ENCODE data around the gene PLA2G2C.

PLA2G2C gene

DNA sequence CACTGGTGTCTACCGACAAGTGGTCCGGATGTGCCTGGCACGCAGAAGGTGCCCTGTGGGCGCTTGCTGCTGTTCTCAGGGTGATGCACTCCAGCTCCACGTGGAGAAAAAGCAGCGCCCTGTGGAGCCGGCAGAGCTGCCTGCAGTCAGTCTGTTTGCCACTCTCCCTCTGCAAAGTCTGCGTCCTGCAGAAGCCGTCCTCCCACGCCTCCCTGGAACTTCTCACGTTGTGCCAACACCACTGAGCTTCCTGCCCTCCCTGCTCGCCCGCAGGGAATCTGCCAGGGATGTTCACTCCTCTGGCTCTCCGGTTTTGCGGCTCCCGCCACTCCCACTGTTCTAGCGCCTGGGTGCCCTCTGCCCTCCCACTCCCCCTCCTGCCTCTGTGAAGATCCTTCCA lies 20.3 kb downstream of the PLA2G2C start:
- Histone ChIP-seq H3K9me3 (ENCODE audit: insufficient read depth, low read depth, low read length) (peaks cover 5% of the 10 kb centered on the region), H3K4me1 (ENCODE audit: insufficient read depth, low read length) (no peaks in the 10 kb centered on the region), H3K27me3 (ENCODE audit: insufficient read depth, low read length) (no peaks in the 10 kb centered on the region), H3K9ac (ENCODE audit: low read depth, low read length) (no peak overlapping the region), H3K4me3 (ENCODE audit: low read length) (no peak overlapping the region), H3K36me3 (ENCODE audit: insufficient read depth, low read length) (no peaks in the 10 kb centered on the region), H3K27ac (ENCODE audit: low read depth, low read length) (no peak overlapping the region)
- WGBS: 82% methylated on average over 17 of the region's 17 CpGs

DNA sequence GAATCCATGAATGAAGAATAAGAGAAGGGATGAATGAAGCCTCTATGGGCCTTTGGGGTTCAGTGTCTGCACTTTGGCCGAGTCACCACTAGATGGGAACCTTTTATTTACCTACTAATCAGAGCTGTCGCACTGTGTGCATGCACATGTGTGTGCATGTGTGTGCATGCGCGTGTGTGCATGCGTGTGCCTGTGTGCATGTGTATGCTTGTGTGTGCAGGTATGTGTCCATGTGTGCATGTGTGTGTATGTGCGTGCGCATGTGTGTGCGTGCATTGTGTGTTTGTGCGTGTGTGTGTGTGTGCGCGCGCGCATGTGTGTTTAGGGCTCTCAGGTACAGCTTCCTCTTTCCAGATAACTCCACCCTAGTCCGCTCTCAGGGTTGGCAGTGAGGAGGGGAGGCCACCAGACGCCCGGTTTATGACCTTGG lies 20.8 kb downstream of the PLA2G2C start:
- Histone ChIP-seq H3K36me3 (ENCODE audit: insufficient read depth, low read length) (no peaks in the 10 kb centered on the region), H3K4me3 (ENCODE audit: low read length) (no peak overlapping the region), H3K27ac (ENCODE audit: low read depth, low read length) (no peak overlapping the region), H3K4me1 (ENCODE audit: insufficient read depth, low read length) (no peaks in the 10 kb centered on the region), H3K27me3 (ENCODE audit: insufficient read depth, low read length) (no peaks in the 10 kb centered on the region), H3K9me3 (ENCODE audit: insufficient read depth, low read depth, low read length) (peaks cover 11% of the 10 kb centered on the region), H3K9ac (ENCODE audit: low read depth, low read length) (no peak overlapping the region)
- 95% methylated on average over 12 of the region's 16 CpGs for WGBS

DNA sequence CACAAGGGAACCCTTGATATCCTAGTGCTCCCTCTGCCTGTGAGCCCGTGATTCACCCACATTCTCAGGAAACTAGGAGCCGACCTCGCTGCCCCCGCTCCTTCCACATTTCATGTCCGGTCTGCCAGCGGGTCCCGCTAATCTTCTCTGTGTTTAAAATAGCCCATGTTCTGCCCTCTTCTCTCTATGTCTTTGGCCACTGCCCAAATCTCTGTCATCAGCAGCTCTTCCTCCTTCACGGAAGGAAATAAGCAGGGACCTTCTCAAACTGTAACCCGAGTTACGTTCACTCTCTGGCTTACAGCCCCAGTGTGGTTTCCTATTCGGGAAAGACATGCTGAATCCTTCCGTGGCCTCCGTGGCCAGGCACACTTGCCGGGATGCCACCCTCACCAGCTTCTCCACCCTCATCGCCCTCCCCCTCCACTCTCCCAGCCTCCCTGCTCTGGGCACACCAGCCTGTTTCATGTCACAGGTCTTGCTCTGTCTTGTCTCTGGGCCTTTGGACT lies 21.6 kb downstream of the PLA2G2C start:
- WGBS: 91% methylated on average over 15 of the region's 15 CpGs
- no peaks in the 10 kb centered on the region for H3K36me3 ChIP-seq (ENCODE audit: insufficient read depth, low read length)
- no peak overlapping the region for H3K27ac ChIP-seq (ENCODE audit: low read depth, low read length)
- H3K9ac ChIP-seq (ENCODE audit: low read depth, low read length): no peak overlapping the region
- peaks cover 18% of the 10 kb centered on the region for H3K9me3 ChIP-seq (ENCODE audit: insufficient read depth, low read depth, low read length)
- no peaks in the 10 kb centered on the region for H3K27me3 ChIP-seq (ENCODE audit: insufficient read depth, low read length)
- H3K4me1 ChIP-seq (ENCODE audit: insufficient read depth, low read length): no peaks in the 10 kb centered on the region
- H3K4me3 ChIP-seq (ENCODE audit: low read length): no peak overlapping the region

DNA sequence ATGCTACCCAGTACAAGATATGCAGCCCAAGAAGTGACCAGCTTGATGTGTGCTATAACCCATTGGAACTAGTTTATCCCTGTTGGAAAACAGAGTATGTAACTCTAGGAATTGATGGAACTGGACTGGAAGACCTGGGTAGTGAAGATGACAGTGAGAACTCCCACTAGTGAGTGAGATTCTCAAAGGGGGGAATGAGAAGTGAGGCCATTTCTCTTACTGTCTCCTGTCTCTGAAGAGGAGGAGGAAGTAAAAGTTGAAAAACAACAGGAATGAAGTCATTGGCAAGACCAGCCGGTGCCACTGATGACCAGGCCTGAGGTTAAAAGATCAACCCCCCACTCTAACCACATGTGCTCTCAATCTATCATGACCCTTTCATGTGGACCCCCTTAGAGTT lies 26.3 kb downstream of the PLA2G2C start:
- no peak overlapping the region for H3K4me3 ChIP-seq (ENCODE audit: low read length)
- 95% methylated on average over 1 of the region's 1 CpG for WGBS
- H3K9me3 ChIP-seq (ENCODE audit: insufficient read depth, low read depth, low read length): peaks cover 21% of the 10 kb centered on the region
- no peak overlapping the region for H3K27ac ChIP-seq (ENCODE audit: low read depth, low read length)
- H3K4me1 ChIP-seq (ENCODE audit: insufficient read depth, low read length): no peaks in the 10 kb centered on the region
- no peak overlapping the region for H3K9ac ChIP-seq (ENCODE audit: low read depth, low read length)
- no peaks in the 10 kb centered on the region for H3K36me3 ChIP-seq (ENCODE audit: insufficient read depth, low read length)
- H3K27me3 ChIP-seq (ENCODE audit: insufficient read depth, low read length): no peaks in the 10 kb centered on the region

DNA sequence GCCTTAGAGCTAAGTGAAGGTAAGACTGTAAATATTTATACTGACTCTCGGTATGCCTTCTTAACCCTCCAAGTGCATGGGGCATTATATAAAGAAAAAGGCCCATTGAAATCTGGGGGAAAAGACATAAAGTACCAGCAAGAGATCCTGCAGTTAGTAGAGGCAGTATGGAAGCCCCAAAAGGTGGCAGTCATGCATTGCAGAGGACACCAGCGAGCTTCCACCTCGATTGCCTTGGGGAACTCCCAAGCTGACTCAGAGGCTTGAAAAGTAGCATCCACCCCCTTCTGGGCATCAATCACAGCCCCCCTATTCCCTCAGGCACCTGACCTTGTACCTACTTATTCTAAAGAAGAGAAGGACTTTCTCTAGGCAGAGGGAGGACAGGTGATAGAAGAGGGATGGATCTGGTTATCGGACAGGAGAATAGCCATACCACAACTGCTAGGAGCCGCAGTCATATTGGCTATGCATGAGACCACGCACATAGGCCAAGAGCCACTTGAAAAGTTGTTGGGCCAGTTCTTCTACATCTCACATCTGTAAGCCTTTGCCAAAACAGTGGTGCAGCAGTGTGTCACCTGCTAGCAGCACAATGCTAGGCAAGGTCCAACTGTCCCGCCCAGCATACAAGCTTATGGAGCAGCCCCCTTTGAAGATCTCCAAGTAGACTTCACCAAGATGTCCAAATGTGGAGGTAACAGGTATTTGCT lies 27.8 kb downstream of the PLA2G2C start:
- Histone ChIP-seq H3K36me3 (ENCODE audit: insufficient read depth, low read length) (no peaks in the 10 kb centered on the region), H3K27ac (ENCODE audit: low read depth, low read length) (no peak overlapping the region), H3K27me3 (ENCODE audit: insufficient read depth, low read length) (no peaks in the 10 kb centered on the region), H3K9ac (ENCODE audit: low read depth, low read length) (no peak overlapping the region), H3K4me3 (ENCODE audit: low read length) (no peak overlapping the region), H3K4me1 (ENCODE audit: insufficient read depth, low read length) (no peaks in the 10 kb centered on the region), H3K9me3 (ENCODE audit: insufficient read depth, low read depth, low read length) (peaks cover 21% of the 10 kb centered on the region)
- 95% methylated on average over 7 of the region's 7 CpGs for WGBS

DNA sequence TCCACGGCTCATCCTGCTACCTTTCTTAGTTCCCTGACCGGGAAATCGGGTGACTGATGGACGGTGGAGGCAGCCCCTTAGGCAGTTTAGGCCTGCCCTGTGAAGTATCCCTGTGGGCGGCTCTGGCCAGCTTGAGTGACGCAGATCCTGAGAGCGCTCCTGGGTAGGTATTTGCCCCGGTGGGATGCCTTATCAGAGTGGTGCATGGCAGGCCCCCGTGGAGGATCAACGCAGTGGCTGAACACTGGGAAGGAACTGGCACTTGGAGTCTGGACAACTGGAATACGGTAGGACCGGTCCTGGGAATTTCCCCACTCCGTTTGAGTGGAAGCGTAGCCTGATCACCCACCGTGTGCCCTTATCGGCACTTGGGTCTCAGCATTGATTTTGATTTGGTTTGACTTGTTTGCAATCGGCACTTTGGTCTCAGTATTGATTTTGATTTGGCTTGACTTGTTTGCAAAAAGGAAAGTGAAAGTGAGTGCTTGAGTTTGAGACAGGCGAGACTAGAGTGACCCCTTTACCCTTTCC lies 32.0 kb downstream of the PLA2G2C start:
- H3K4me1 ChIP-seq (ENCODE audit: insufficient read depth, low read length): peaks cover 4% of the 10 kb centered on the region; the same call in 1 of the 2 replicates
- H3K27ac ChIP-seq (ENCODE audit: low read depth, low read length): no peak overlapping the region
- H3K27me3 ChIP-seq (ENCODE audit: insufficient read depth, low read length): no peaks in the 10 kb centered on the region
- 89% methylated on average over 18 of the region's 18 CpGs for WGBS
- H3K4me3 ChIP-seq (ENCODE audit: low read length): no peak overlapping the region
- no peaks in the 10 kb centered on the region for H3K36me3 ChIP-seq (ENCODE audit: insufficient read depth, low read length)
- no peak overlapping the region for H3K9ac ChIP-seq (ENCODE audit: low read depth, low read length)
- H3K9me3 ChIP-seq (ENCODE audit: insufficient read depth, low read depth, low read length): no peaks in the 10 kb centered on the region

DNA sequence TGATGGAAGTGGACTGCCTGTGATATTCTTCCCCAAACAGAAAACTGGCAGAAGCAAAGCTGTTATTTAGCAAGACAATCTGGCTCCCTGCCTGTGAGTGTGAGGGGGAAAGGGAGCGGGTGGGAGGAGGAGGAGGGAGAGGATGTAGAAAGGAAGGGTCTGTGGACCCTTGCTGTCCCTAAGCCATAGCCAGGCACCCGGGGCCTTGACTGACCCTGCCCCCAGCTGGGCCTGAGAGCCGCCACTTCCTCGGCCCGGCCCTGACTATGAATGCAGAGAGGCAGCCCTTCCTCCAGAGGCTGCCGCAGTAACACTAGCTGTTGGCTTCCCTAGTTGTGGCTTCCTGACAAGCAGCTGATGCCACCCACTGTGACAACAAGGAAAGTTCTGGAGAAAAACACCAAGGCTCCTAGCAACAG lies 33.3 kb downstream of the PLA2G2C start:
- 13% methylated on average over 6 of the region's 6 CpGs for WGBS
- no peaks in the 10 kb centered on the region for H3K9me3 ChIP-seq (ENCODE audit: insufficient read depth, low read depth, low read length)

DNA sequence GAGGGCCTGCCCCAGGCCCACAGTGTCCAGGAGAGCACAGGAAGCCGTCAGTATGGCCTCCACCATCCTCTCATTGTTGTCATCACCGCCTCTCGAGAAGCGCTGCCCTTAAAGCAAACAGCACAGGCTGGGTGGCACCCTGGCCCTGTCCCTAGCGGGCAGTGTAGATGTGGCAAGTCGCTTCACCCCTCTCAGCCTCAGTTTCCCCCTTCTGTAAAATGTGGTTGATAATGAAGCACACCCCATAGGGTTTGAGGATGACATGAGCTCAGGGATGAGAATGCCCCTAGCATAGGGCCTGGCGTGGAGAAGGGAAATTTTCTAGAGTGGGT lies 33.8 kb downstream of the PLA2G2C start:
- peaks cover 4% of the 10 kb centered on the region; the same call in 1 of the 2 replicates for H3K4me1 ChIP-seq (ENCODE audit: insufficient read depth, low read length)
- no peaks in the 10 kb centered on the region for H3K36me3 ChIP-seq (ENCODE audit: insufficient read depth, low read length)
- H3K9ac ChIP-seq (ENCODE audit: low read depth, low read length): no peak overlapping the region
- peak overlapping the region; percentile 35; the same call in 1 of the 2 replicates for H3K27ac ChIP-seq (ENCODE audit: low read depth, low read length)
- no peaks in the 10 kb centered on the region for H3K9me3 ChIP-seq (ENCODE audit: insufficient read depth, low read depth, low read length)
- no peaks in the 10 kb centered on the region for H3K27me3 ChIP-seq (ENCODE audit: insufficient read depth, low read length)
- H3K4me3 ChIP-seq (ENCODE audit: low read length): no peak overlapping the region
- WGBS: 39% methylated on average over 6 of the region's 7 CpGs

More for the DNA sequence above, 33.3 kb downstream of the PLA2G2C start:
- no peaks in the 10 kb centered on the region for H3K27me3 ChIP-seq (ENCODE audit: insufficient read depth, low read length)
- H3K4me1 ChIP-seq (ENCODE audit: insufficient read depth, low read length): peaks cover 4% of the 10 kb centered on the region; the same call in 1 of the 2 replicates
- no peaks in the 10 kb centered on the region for H3K36me3 ChIP-seq (ENCODE audit: insufficient read depth, low read length)
- H3K27ac ChIP-seq (ENCODE audit: low read depth, low read length): peak overlapping the region; percentile 35; the same call in 1 of the 2 replicates
- H3K9ac ChIP-seq (ENCODE audit: low read depth, low read length): no peak overlapping the region
- H3K4me3 ChIP-seq (ENCODE audit: low read length): no peak overlapping the region

DNA sequence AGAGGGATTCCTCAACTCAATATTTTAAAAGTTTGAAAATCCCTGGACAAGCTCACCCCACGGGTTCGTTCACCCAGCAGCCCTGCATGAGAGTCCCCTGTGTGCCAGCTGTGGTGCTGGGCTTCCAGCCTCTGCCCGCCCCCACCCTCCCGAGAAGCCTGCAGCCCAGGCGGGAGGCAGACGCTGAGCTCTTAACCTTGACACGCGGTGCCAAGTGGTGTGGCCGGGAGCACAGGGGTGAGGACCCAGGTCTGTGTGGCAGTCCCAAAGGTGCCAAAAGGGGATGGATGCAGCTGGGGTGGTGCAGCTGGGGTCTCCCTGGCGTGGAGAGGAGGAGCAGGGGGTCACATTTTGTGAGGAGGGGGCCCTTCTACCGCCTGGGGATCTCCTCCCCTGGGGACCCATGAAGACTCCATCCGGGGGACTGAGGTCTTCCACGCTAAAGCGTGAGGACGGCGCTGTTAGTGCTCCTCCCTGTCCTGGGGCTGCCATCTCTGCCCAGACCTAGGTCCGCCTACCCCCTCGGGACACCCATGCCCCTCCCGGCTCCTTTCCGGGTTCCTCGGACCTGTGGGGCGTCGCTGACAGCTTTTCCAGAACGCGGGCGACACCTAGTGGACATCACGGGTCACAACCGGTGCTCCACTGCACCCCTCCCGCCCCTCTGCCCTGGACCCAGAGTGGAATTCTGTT lies 34.3 kb downstream of the PLA2G2C start:
- H3K9me3 ChIP-seq (ENCODE audit: insufficient read depth, low read depth, low read length): no peaks in the 10 kb centered on the region
- H3K9ac ChIP-seq (ENCODE audit: low read depth, low read length): no peak overlapping the region
- peak overlapping the region; percentile 40 for H3K4me3 ChIP-seq (ENCODE audit: low read length)
- no peaks in the 10 kb centered on the region for H3K36me3 ChIP-seq (ENCODE audit: insufficient read depth, low read length)
- no peak overlapping the region for H3K27ac ChIP-seq (ENCODE audit: low read depth, low read length)
- no peaks in the 10 kb centered on the region for H3K27me3 ChIP-seq (ENCODE audit: insufficient read depth, low read length)
- peaks cover 4% of the 10 kb centered on the region; the same call in 1 of the 2 replicates for H3K4me1 ChIP-seq (ENCODE audit: insufficient read depth, low read length)
- WGBS: 29% methylated on average over 29 of the region's 29 CpGs

DNA sequence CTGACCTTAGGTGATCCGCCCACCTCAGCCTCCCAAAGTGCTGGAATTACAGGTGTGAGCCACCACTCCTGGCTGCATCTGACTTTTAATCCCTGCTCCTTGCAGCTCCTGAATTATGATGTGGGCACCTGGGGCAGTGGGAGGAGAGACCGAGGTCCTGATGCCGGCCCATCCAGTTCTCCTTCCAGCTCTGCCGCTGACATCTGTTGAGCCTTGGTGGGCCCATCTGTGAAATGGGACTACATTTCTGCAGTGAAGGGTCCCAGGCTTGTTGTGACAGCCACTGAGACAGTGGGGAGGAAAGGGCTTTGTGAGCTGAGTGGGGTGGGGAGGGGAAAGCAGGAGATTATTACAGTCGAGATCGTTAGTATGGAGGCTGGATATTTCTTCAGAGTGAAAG lies 35.3 kb downstream of the PLA2G2C start:
- WGBS: 94% methylated on average over 6 of the region's 6 CpGs
- no peak overlapping the region for H3K4me3 ChIP-seq (ENCODE audit: low read length)
- no peak overlapping the region for H3K9ac ChIP-seq (ENCODE audit: low read depth, low read length)
- H3K9me3 ChIP-seq (ENCODE audit: insufficient read depth, low read depth, low read length): no peaks in the 10 kb centered on the region
- H3K27ac ChIP-seq (ENCODE audit: low read depth, low read length): no peak overlapping the region
- H3K36me3 ChIP-seq (ENCODE audit: insufficient read depth, low read length): no peaks in the 10 kb centered on the region
- H3K4me1 ChIP-seq (ENCODE audit: insufficient read depth, low read length): peaks cover 4% of the 10 kb centered on the region; the same call in 1 of the 2 replicates
- H3K27me3 ChIP-seq (ENCODE audit: insufficient read depth, low read length): no peaks in the 10 kb centered on the region

DNA sequence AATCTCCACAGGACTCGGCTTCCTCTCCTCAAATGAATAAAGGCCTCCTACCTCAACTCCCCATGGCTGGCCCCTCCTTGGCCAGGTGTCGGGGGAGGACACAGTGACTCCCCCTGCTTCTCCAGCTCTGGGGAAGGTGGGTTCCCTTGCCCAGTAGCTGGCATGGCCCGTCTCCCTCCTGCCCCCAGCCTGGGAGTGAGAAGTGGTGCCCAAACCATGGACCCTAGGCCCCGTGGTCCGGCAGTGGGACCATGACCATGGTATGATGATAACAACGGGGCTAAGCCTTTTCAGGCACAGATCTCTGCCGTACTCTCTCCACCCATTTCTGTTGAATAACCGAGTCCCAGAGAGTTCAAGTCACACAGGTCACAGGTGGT lies 36.0 kb downstream of the PLA2G2C start:
- H3K9me3 ChIP-seq (ENCODE audit: insufficient read depth, low read depth, low read length): no peaks in the 10 kb centered on the region
- H3K27me3 ChIP-seq (ENCODE audit: insufficient read depth, low read length): no peaks in the 10 kb centered on the region
- no peak overlapping the region for H3K9ac ChIP-seq (ENCODE audit: low read depth, low read length)
- 91% methylated on average over 8 of the region's 8 CpGs for WGBS
- H3K36me3 ChIP-seq (ENCODE audit: insufficient read depth, low read length): no peaks in the 10 kb centered on the region
- peaks cover 4% of the 10 kb centered on the region; the same call in 1 of the 2 replicates for H3K4me1 ChIP-seq (ENCODE audit: insufficient read depth, low read length)
- H3K4me3 ChIP-seq (ENCODE audit: low read length): no peak overlapping the region
- H3K27ac ChIP-seq (ENCODE audit: low read depth, low read length): no peak overlapping the region
